Liver (tissue), 3 donors: ENCODE measurements around the gene ABCB1.

Experiments used
- CTCF ChIP-seq: fragments of 150-350 bp; IDR thresholded peaks from 2 replicates; pipeline ENCODE4 v1.5.1; 2017; ENCODE audit warnings: improper control_type of control experiment, low read depth, low read length; ENCODE audit not compliant: missing input control
- EGR1 ChIP-seq, 2 donors: IDR thresholded peaks; 2 replicates each; pipeline ENCODE4 v1.6.1; 2016 to 2018; ENCODE audit warnings: antibody characterized with exemption in 2 of 2, low read depth in 2 of 2
- GABPA ChIP-seq, 2 donors: IDR thresholded peaks in 1 of 2; conservative IDR thresholded peaks in 1 of 2; 2 replicates each; pipeline ENCODE4 v1.6.1; 2016; ENCODE audit warnings: antibody characterized with exemption in 2 of 2, mild to moderate bottlenecking in 1 of 2, moderate library complexity in 1 of 2
- HNF4G ChIP-seq: IDR thresholded peaks from 2 replicates; pipeline ENCODE4 v1.6.1; 2016; ENCODE audit warnings: antibody characterized with exemption
- JUND ChIP-seq, 2 donors: IDR thresholded peaks; 2 replicates each; pipeline ENCODE4 v1.6.1; 2016; ENCODE audit warnings: antibody characterized with exemption in 2 of 2
- RAD21 ChIP-seq, 2 donors: IDR thresholded peaks; 2 replicates each; pipeline ENCODE4 v1.6.1; 2016; ENCODE audit warnings: antibody characterized with exemption in 2 of 2, mild to moderate bottlenecking in 2 of 2
- RXRA ChIP-seq, 2 donors: IDR thresholded peaks; 2 replicates each; pipeline ENCODE4 v1.6.1; 2017 to 2018; ENCODE audit warnings: antibody characterized with exemption in 2 of 2, mild to moderate bottlenecking in 1 of 2
- YY1 ChIP-seq: IDR thresholded peaks from 2 replicates; pipeline ENCODE4 v1.6.1; 2016; ENCODE audit warnings: antibody characterized with exemption, mild to moderate bottlenecking
- ZBTB33 ChIP-seq: IDR thresholded peaks from 2 replicates; pipeline ENCODE4 v1.6.1; 2016; ENCODE audit warnings: antibody characterized with exemption
- donor health status: healthy.
- donor health status: healthy.

GRCh38 chr7:87518735-87519134 is 81.9 kb downstream of the ABCB1 start:
- TF ChIP-seq CTCF: no peak
- TF ChIP-seq GABPA (IDR thresholded peaks at IDR 0.05 in 1 of 2, conservative IDR thresholded peaks at IDR 0.05 in 1 of 2): no peak
- TF ChIP-seq RAD21 (IDR thresholded peaks at IDR 0.05): no peak
- no peak for TF ChIP-seq EGR1 (IDR thresholded peaks at IDR 0.05; ENCODE audit: low read depth in 2 of 2)
- no peak for TF ChIP-seq YY1
- no peak for TF ChIP-seq HNF4G
- TF ChIP-seq RXRA (IDR thresholded peaks at IDR 0.05): no peak
- no peak for TF ChIP-seq JUND (IDR thresholded peaks at IDR 0.05)
- TF ChIP-seq ZBTB33: no peak
